GM19328 (cell line): ENCODE measurements around the gene PCBP2.

Source experiments
- ATAC-seq: cut with Tn5 transposase; IDR thresholded peaks from one replicate; pipeline ENCODE4 v1.9.1; 2021; ENCODE audit warnings: mild to moderate bottlenecking, moderate library complexity; ENCODE audit not compliant: unreplicated experiment

Gene PCBP2

GRCh38 chr12:53506881-53507602 is 55.1 kb downstream of the PCBP2 start, which contains the start of gene NPFF:
Gene NPFF (minus strand): TSS chr12:53507484. CDS start chr12:53507474, 10 bp downstream.
- no peak for ATAC-seq

- ATAC-seq: no peak
Measured at GRCh38 chr12:53507603-53507885, 55.6 kb downstream of the PCBP2 start.

- ATAC-seq: peak; percentile 85
Measured at GRCh38 chr12:53508534-53509170, 56.8 kb downstream of the PCBP2 start.

GRCh38 chr12:53510181-53510812 is 58.4 kb downstream of the PCBP2 start:
- ATAC-seq: no peak

GRCh38 chr12:53513712-53514410 is 62.0 kb downstream of the PCBP2 start:
- no peak for ATAC-seq

- ATAC-seq: no peak
Measured at GRCh38 chr12:53514628-53515290, 62.9 kb downstream of the PCBP2 start.

- no peak for ATAC-seq
Measured at GRCh38 chr12:53515291-53515680, 63.4 kb downstream of the PCBP2 start.

- ATAC-seq: no peak
Measured at GRCh38 chr12:53516758-53517455, 65.0 kb downstream of the PCBP2 start.

- no peak for ATAC-seq
Measured at GRCh38 chr12:53518381-53518780, 66.5 kb downstream of the PCBP2 start.

- ATAC-seq: no peak
Measured at GRCh38 chr12:53523131-53523530, 71.2 kb downstream of the PCBP2 start.

GRCh38 chr12:53524476-53524875 is 72.6 kb downstream of the PCBP2 start:
- ATAC-seq: no peak

- no peak for ATAC-seq
Measured at GRCh38 chr12:53530061-53530460, 78.2 kb downstream of the PCBP2 start.
